B cell (primary cell): ENCODE data around the gene SEC24C. TPM values are rescaled to one million over a fixed set of nuclear protein-coding genes. Genes with fewer than 3 reads are reported as not detected.

Experiments used
- ATAC-seq: fragments of 200-7000 bp; cut with Tn5 transposase; one replicate; pipeline ENCODE4 v1.10.0; 2021; ENCODE audit warnings: low read depth, mild to moderate bottlenecking, moderate number of reproducible peaks, moderate library complexity
- CTCF ChIA-PET: fragments of 350-600 bp; sonication (Branson Sonifier 250); formaldehyde crosslinking; loops from one replicate; lab custom pipeline; 2021; ENCODE audit warnings: antibody characterized with exemption, inconsistent platforms; lab: Charles Lee
- POLR2A ChIA-PET: fragments of 350-600 bp; sonication (Branson Sonifier 250); formaldehyde crosslinking; loops from one replicate; lab custom pipeline; 2021; ENCODE audit warnings: antibody characterized with exemption; lab: Charles Lee
- DNase-seq: peaks from one replicate; pipeline ENCODE4 v3.0.0; 2013
- H2AFZ ChIP-seq: 2 replicates; pipeline ENCODE4 v1.6.1; 2012; ENCODE audit warnings: mild to moderate bottlenecking, low read depth, low read length; ENCODE audit not compliant: insufficient read depth, poor library complexity, severe bottlenecking
- H3K27ac ChIP-seq, 2 donors: 1 replicate in 1 of 2; 2 replicates in 1 of 2; pipeline ENCODE4 v1.5.1; 2012 to 2013; ENCODE audit warnings: low read length in 2 of 2, mild to moderate bottlenecking in 2 of 2, moderate library complexity in 1 of 2
- H3K27me3 ChIP-seq, 4 experiments: fragments of 200-600 bp in 1 of 4; sonication (generic) in 1 of 4; replicated peaks in 1 of 4; 1 replicate in 2 of 4; 2 replicates in 2 of 4; pipeline versions ENCODE4 v1.6.1 to v1.7.0; 2013 to 2016; ENCODE audit warnings: low read length in 3 of 4, mild to moderate bottlenecking in 2 of 4, mixed read lengths in 1 of 4, moderate library complexity in 1 of 4; ENCODE audit not compliant: insufficient read depth in 4 of 4, control insufficient read depth in 3 of 4; ENCODE audit errors: control extremely low read depth in 1 of 4
- H3K36me3 ChIP-seq, 2 experiments: replicated peaks in 1 of 2; 1 replicate in 1 of 2; 2 replicates in 1 of 2; pipeline versions ENCODE4 v1.6.1 to v1.7.1; 2013; ENCODE audit warnings: low read length in 1 of 2; ENCODE audit not compliant: insufficient read depth in 2 of 2, control insufficient read depth in 1 of 2; ENCODE audit errors: control extremely low read depth in 1 of 2, extremely low read depth in 1 of 2
- H3K4me1 ChIP-seq, 2 donors: fragments of 200-600 bp in 1 of 2; sonication (generic) in 1 of 2; 1 replicate in 1 of 2; 2 replicates in 1 of 2; pipeline versions ENCODE4 v1.5.1 to v1.6.1; 2013 to 2017; ENCODE audit warnings: low read length in 2 of 2; ENCODE audit not compliant: control insufficient read depth in 2 of 2, insufficient read depth in 2 of 2
- H3K4me2 ChIP-seq: replicated peaks from 2 replicates; pipeline ENCODE3; 2012; ENCODE audit warnings: mild to moderate bottlenecking, low read depth, low read length; ENCODE audit not compliant: poor library complexity, severe bottlenecking
- H3K4me3 ChIP-seq, 5 experiments: fragments of 200-600 bp in 1 of 5; sonication (generic) in 1 of 5; 1 replicate in 3 of 5; 2 replicates in 2 of 5; pipeline versions ENCODE4 v1.5.1 to v1.7.0; 2011 to 2016; ENCODE audit warnings: low read length in 4 of 5, mild to moderate bottlenecking in 4 of 5, low read depth in 2 of 5, control low read depth in 1 of 5, moderate library complexity in 1 of 5; ENCODE audit not compliant: insufficient read depth in 1 of 5; ENCODE audit errors: control extremely low read depth in 1 of 5, extremely low read depth in 1 of 5
- H3K79me2 ChIP-seq: fragments of 200-600 bp; sonication (generic); one replicate; pipeline ENCODE4 v1.6.0; 2016; ENCODE audit warnings: low read length; ENCODE audit not compliant: control insufficient read depth, insufficient read depth
- H3K9ac ChIP-seq: fragments of 200-600 bp; sonication (generic); 2 replicates; pipeline ENCODE4 v1.6.1; 2017; ENCODE audit warnings: mild to moderate bottlenecking, low read length, moderate library complexity
- H3K9me3 ChIP-seq, 3 donors: one replicate each; pipeline versions ENCODE4 v1.6.1 to v1.7.1; 2013; ENCODE audit warnings: low read length in 2 of 3; ENCODE audit not compliant: control insufficient read depth in 2 of 3, insufficient read depth in 1 of 3; ENCODE audit errors: control extremely low read depth in 1 of 3
- H4K20me1 ChIP-seq: 2 replicates; pipeline ENCODE4 v1.6.0; 2012; ENCODE audit warnings: mild to moderate bottlenecking, low read length; ENCODE audit not compliant: insufficient read depth, control insufficient read depth, poor library complexity, severe bottlenecking
- H3K27ac Mint-ChIP-seq: one replicate; pipeline ENCODE4 v1.8.0; 2021; ENCODE audit warnings: mixed read lengths
- H3K27me3 Mint-ChIP-seq: one replicate; pipeline ENCODE4 v1.8.0; 2021; ENCODE audit warnings: mixed read lengths
- H3K4me1 Mint-ChIP-seq: one replicate; pipeline ENCODE4 v1.8.0; 2021; ENCODE audit warnings: mixed read lengths
- H3K4me3 Mint-ChIP-seq: one replicate; pipeline ENCODE4 v1.8.0; 2021; ENCODE audit warnings: mixed read lengths
- H3K9me3 Mint-ChIP-seq: one replicate; pipeline ENCODE4 v1.8.0; 2022; ENCODE audit warnings: mixed read lengths; ENCODE audit not compliant: insufficient read depth
- EZH2 ChIP-seq: IDR thresholded peaks from 2 replicates; pipeline ENCODE4 v1.6.1; 2012; ENCODE audit warnings: borderline replicate concordance, low read depth, mild to moderate bottlenecking, moderate library complexity, low read length; ENCODE audit not compliant: insufficient read depth, poor library complexity, severe bottlenecking
- WGBS: methylation state at CpG from one replicate; pipeline ENCODE4 v1.1.5; 2013; ENCODE audit warnings: missing lambda C conversion rate; ENCODE audit not compliant: insufficient coverage; 5-methylcytosine and 5-hydroxymethylcytosine counted together
- intact Hi-C: fragments of 100-400 bp; cut with micrococcal nuclease; formaldehyde crosslinking; loops from one replicate; pipeline ENCODE4 v1.10.0; 2022
- polyA plus RNA-seq: library from polyadenylated mRNA; depleted of rRNA; stranded (reverse); fragments of >200 nt; gene quantifications from 2 replicates; pipeline ENCODE4 v1.2.3, GENCODE V29; 2012
- total RNA-seq, 2 donors: library from RNA; stranded (reverse); fragments of 120-200 nt in 1 of 2; gene quantifications; 1 replicate in 1 of 2; 2 replicates in 1 of 2; pipeline versions ENCODE4 v1.2.3 to v1.2.4, GENCODE V29; 2013 to 2022
- TF ChIP-seq, protein P1 (sequence below): fragments of 200-600 bp; IDR thresholded peaks from one replicate; pipeline ENCODE4 v1.8.0; 2022; ENCODE audit warnings: antibody characterized with exemption, mild to moderate bottlenecking

Gene SEC24C
- total and polyA plus RNA-seq, 2 donors (not counting 1 experiment from before 2014, with no cell fraction given) = 60.2 to 78.7 TPM

DNA sequence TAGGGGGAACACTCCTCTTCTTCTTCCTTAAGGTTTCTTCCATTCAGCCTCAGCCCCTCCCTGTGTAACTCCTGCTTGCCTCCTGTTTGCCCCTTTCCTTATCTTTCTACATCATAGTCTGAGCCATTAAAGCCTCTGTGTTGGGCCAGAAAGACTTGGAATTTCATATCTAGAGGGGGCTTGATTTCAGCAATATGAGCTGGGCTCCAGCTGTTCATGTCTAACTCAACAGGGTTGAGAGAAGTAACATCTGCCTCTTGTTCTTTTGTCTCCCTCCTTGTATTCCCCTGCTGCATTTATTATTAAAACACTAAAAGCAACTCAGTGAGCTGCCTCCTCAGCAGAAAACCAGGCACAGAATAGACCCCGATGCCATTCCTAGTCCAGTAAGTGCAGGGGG is 17.6 kb downstream of the SEC24C start:
- CTCF ChIA-PET = interaction anchor here (0.9 kb wide), 2 partner anchors 9 to 11 kb away, joined by 4 read pairs; no protein-coding TSS in a partner anchor

DNA sequence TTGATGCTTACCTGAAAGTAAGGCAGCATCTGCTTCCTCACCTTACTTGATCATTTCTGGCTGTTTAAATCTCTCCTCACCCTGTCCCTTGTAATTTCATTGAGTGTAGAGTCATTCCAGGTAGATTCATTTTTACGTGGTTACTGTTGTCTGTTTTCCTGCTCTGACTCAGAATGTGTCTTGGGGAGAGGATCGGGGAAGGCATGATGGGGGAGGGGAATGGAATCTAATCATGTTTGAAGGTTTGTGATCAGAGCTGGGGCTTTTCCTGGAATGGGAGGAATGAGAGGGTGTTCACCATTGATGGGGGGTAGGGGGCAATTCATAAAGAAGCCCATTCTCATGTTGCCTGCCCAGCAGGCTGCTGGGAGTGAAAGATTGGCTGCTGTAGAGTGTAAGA is 18.7 kb downstream of the SEC24C start:
- POLR2A ChIA-PET = interaction anchor here (0.6 kb wide), 1 partner anchor 594 kb away, joined by 3 read pairs; no protein-coding TSS in a partner anchor
- no peak overlapping the region for H3K9ac ChIP-seq

More for the DNA sequence above, 17.6 kb downstream of the SEC24C start:
- H3K4me1 Mint-ChIP-seq = peaks cover 11% of the 10 kb centered on the region
- ATAC-seq (no peak), DNase-seq (no peak)
- Histone ChIP-seq H4K20me1 (peaks cover 41% of the 10 kb centered on the region), H3K4me2 (no peak overlapping the region), H3K79me2 (peaks cover 32% of the 10 kb centered on the region), H3K9ac (no peak overlapping the region), H3K27ac (no peak overlapping the region), H3K27me3 (no peaks in the 10 kb centered on the region), H3K4me1 (peaks cover 0 to 6% of the 10 kb centered on the region in 2 donors), H3K4me3 (no peak overlapping the region), H3K9me3 (no peaks in the 10 kb centered on the region), H3K36me3 (peaks cover 5 to 75% of the 10 kb centered on the region in 2 experiments), H2AFZ (no peak overlapping the region)
- H3K27ac Mint-ChIP-seq = no peak overlapping the region
- no peaks in the 10 kb centered on the region for H3K27me3 Mint-ChIP-seq
- no peak overlapping the region for H3K4me3 Mint-ChIP-seq
- H3K9me3 Mint-ChIP-seq = no peaks in the 10 kb centered on the region
- WGBS = no CpG with 5 or more reads among the region's 1 CpG
- POLR2A ChIA-PET = no interaction called here
- intact Hi-C loops = no loop called here
- TF ChIP-seq EZH2 = no peak
- TF ChIP-seq, protein P1, sequence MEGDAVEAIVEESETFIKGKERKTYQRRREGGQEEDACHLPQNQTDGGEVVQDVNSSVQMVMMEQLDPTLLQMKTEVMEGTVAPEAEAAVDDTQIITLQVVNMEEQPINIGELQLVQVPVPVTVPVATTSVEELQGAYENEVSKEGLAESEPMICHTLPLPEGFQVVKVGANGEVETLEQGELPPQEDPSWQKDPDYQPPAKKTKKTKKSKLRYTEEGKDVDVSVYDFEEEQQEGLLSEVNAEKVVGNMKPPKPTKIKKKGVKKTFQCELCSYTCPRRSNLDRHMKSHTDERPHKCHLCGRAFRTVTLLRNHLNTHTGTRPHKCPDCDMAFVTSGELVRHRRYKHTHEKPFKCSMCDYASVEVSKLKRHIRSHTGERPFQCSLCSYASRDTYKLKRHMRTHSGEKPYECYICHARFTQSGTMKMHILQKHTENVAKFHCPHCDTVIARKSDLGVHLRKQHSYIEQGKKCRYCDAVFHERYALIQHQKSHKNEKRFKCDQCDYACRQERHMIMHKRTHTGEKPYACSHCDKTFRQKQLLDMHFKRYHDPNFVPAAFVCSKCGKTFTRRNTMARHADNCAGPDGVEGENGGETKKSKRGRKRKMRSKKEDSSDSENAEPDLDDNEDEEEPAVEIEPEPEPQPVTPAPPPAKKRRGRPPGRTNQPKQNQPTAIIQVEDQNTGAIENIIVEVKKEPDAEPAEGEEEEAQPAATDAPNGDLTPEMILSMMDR = no peak

More for the DNA sequence above, 18.7 kb downstream of the SEC24C start:
- intact Hi-C loops = no loop called here
- H2AFZ ChIP-seq = no peak overlapping the region
- peaks cover 34% of the 10 kb centered on the region for H4K20me1 ChIP-seq
- H3K79me2 ChIP-seq = peaks cover 21% of the 10 kb centered on the region
- no peak overlapping the region for H3K4me3 Mint-ChIP-seq
- no peak overlapping the region for H3K4me2 ChIP-seq
- no peak for TF ChIP-seq EZH2
- TF ChIP-seq, protein P1 = no peak
- H3K4me1 Mint-ChIP-seq = peaks cover 11% of the 10 kb centered on the region
- H3K36me3 ChIP-seq = peaks cover 5 to 82% of the 10 kb centered on the region in 2 experiments
- H3K27ac ChIP-seq = peak overlapping the region in 1 of 2 donors; percentile 40
- DNase-seq = no peak
- no peaks in the 10 kb centered on the region for H3K27me3 Mint-ChIP-seq
- no peaks in the 10 kb centered on the region for H3K9me3 Mint-ChIP-seq
- no peak for ATAC-seq
- no peaks in the 10 kb centered on the region for H3K9me3 ChIP-seq
- WGBS = 77% methylated on average over 2 of the region's 2 CpGs
- CTCF ChIA-PET = interaction anchor here (0.9 kb wide), 1 partner anchor 8 kb away, joined by 4 read pairs; no protein-coding TSS in a partner anchor
- H3K4me3 ChIP-seq = no peak overlapping the region
- H3K4me1 ChIP-seq = peaks cover 0 to 6% of the 10 kb centered on the region in 2 donors
- H3K27ac Mint-ChIP-seq = no peak overlapping the region
- H3K27me3 ChIP-seq = no peaks in the 10 kb centered on the region
